Measurements from ENCODE around the gene SLC6A17.

SLC6A17 gene

GRCh38 chr1:110216844-110217444, 66.7 kb downstream of the SLC6A17 start:
- TF ChIP-seq USF1 (IDR thresholded peaks at IDR 0.05) (no peak), ZBTB7A (IDR thresholded peaks at IDR 0.05; ENCODE audit: low read depth) (no peak), TAF1 (IDR thresholded peaks at IDR 0.05; ENCODE audit: low read depth) (no peak), EGR1 (IDR thresholded peaks at IDR 0.05) (no peak), FOXM1 (IDR thresholded peaks at IDR 0.05; ENCODE audit: borderline replicate concordance, low read depth) (no peak), TCF12 (IDR thresholded peaks at IDR 0.05; ENCODE audit: low read depth) (no peak), TEAD4 (IDR thresholded peaks at IDR 0.05) (no peak), YY1 (IDR thresholded peaks at IDR 0.05; ENCODE audit: low read depth) (no peak), EP300 (IDR thresholded peaks at IDR 0.05; ENCODE audit: borderline replicate concordance) (no peak), NFIC (IDR thresholded peaks at IDR 0.05) (no peak), CREB1 (IDR thresholded peaks at IDR 0.05; ENCODE audit: low read depth) (no peak), RAD21 (IDR thresholded peaks at IDR 0.05; ENCODE audit: low read depth) (no peak), CEBPB (IDR thresholded peaks at IDR 0.05) (no peak), MAX (IDR thresholded peaks at IDR 0.05) (no peak)

- TF ChIP-seq EGR1 (IDR thresholded peaks at IDR 0.05), result no peak
- TF ChIP-seq REST (IDR thresholded peaks at IDR 0.05; ENCODE audit: low read depth), result no peak
- TF ChIP-seq TCF12 (IDR thresholded peaks at IDR 0.05; ENCODE audit: low read depth), result no peak
- TF ChIP-seq YY1 (IDR thresholded peaks at IDR 0.05; ENCODE audit: low read depth), result no peak
- no peak for TF ChIP-seq FOXM1 (IDR thresholded peaks at IDR 0.05; ENCODE audit: borderline replicate concordance, low read depth)
- TF ChIP-seq MAX (IDR thresholded peaks at IDR 0.05), result no peak
- TF ChIP-seq CREB1 (IDR thresholded peaks at IDR 0.05; ENCODE audit: low read depth), result no peak
- no peak for TF ChIP-seq USF1 (IDR thresholded peaks at IDR 0.05)
- TF ChIP-seq CEBPB (IDR thresholded peaks at IDR 0.05), result no peak
- no peak for TF ChIP-seq RAD21 (IDR thresholded peaks at IDR 0.05; ENCODE audit: low read depth)
- no peak for TF ChIP-seq ZBTB7A (IDR thresholded peaks at IDR 0.05; ENCODE audit: low read depth)
Measured at GRCh38 chr1:110218137-110218536, 67.8 kb downstream of the SLC6A17 start.

- TF ChIP-seq REST (IDR thresholded peaks at IDR 0.05; ENCODE audit: low read depth), result peak; percentile 82
- no peak for TF ChIP-seq ZBTB7A (IDR thresholded peaks at IDR 0.05; ENCODE audit: low read depth)
- TF ChIP-seq CEBPB (IDR thresholded peaks at IDR 0.05), result no peak
Measured at GRCh38 chr1:110218739-110219138, 68.4 kb downstream of the SLC6A17 start.

- TF ChIP-seq FOXM1 (IDR thresholded peaks at IDR 0.05; ENCODE audit: borderline replicate concordance, low read depth), result no peak
- no peak for TF ChIP-seq REST (IDR thresholded peaks at IDR 0.05; ENCODE audit: low read depth)
- no peak for TF ChIP-seq MAX (IDR thresholded peaks at IDR 0.05)
- no peak for TF ChIP-seq ZBTB7A (IDR thresholded peaks at IDR 0.05; ENCODE audit: low read depth)
- TF ChIP-seq TCF12 (IDR thresholded peaks at IDR 0.05; ENCODE audit: low read depth), result no peak
Measured at GRCh38 chr1:110220324-110220723, 70.0 kb downstream of the SLC6A17 start.

- no peak for TF ChIP-seq EGR1 (IDR thresholded peaks at IDR 0.05)
- TF ChIP-seq CREB1 (IDR thresholded peaks at IDR 0.05; ENCODE audit: low read depth), result no peak
- no peak for TF ChIP-seq USF1 (IDR thresholded peaks at IDR 0.05)
- TF ChIP-seq ZBTB7A (IDR thresholded peaks at IDR 0.05; ENCODE audit: low read depth), result no peak
- TF ChIP-seq EP300 (IDR thresholded peaks at IDR 0.05; ENCODE audit: borderline replicate concordance), result no peak
- TF ChIP-seq FOXM1 (IDR thresholded peaks at IDR 0.05; ENCODE audit: borderline replicate concordance, low read depth), result no peak
- TF ChIP-seq CEBPB (IDR thresholded peaks at IDR 0.05), result no peak
- no peak for TF ChIP-seq RAD21 (IDR thresholded peaks at IDR 0.05; ENCODE audit: low read depth)
- no peak for TF ChIP-seq YY1 (IDR thresholded peaks at IDR 0.05; ENCODE audit: low read depth)
- TF ChIP-seq TCF12 (IDR thresholded peaks at IDR 0.05; ENCODE audit: low read depth), result no peak
Measured at GRCh38 chr1:110221119-110221518, 70.8 kb downstream of the SLC6A17 start.

Data from Ishikawa (cell line).